HL-60/S4 treated with phorbol 12-myristate 13-acetate at 8.2 ng/mL for 4 days and 3 days (cell line): ENCODE data around the gene PEX10.
"Not testable (repeated sequence)": the region's sequence is repeated elsewhere in the genome, so short reads cannot be mapped to it uniquely, and the experiment has no call there.

Experiments
- in situ Hi-C: fragments of 300-500 bp; cut with MboI; formaldehyde crosslinking; loops from 2 replicates; pipeline ENCODE4 v1.15.0; 2022; ENCODE audit warnings: low sequenced_read_pairs

The PEX10 gene

DNA sequence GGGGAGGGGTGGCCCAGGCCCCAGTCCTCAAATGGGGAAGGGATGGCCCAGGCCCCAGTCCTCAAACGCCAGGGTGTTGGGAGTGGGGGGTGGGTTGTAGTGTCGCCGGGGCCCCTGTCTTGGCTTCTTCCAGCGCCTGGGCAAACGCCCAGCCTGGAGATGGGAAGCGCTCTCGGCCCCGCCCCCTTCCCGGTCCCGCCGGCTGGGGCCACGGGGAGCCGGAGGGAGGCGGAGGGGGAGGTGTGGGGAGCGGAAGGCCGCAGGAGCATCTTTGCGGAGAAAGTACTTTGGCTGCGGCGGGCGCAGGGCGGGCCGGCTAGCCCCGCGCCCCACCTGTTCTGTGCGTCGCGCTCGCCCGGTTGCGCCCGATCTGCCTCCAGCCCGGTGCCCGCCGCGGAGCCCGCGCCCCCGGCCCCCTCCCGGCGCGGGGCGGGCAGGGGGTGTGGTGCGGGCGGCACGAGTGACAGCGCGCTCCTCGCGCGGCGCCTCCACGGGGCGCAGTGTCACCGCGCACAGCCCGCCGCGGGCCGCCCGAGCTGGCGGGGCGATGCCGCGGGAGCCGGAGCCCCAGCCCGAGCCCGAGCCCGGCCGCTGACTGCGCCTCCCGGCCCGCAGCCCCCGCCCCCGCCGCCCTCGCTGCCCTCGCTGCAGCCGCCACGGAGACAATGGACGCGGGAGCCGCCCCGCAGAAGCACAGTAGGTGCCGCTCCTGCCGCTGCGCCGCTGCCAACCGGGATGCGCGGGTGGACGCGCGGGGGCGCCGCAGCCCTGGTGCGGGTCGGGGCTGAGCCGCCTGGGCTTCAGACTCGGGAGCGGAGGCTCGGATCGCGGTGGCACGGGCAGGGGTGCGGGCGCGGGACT lies 31.1 kb upstream of the PEX10 start:
- in situ Hi-C loops = no loop called here

DNA sequence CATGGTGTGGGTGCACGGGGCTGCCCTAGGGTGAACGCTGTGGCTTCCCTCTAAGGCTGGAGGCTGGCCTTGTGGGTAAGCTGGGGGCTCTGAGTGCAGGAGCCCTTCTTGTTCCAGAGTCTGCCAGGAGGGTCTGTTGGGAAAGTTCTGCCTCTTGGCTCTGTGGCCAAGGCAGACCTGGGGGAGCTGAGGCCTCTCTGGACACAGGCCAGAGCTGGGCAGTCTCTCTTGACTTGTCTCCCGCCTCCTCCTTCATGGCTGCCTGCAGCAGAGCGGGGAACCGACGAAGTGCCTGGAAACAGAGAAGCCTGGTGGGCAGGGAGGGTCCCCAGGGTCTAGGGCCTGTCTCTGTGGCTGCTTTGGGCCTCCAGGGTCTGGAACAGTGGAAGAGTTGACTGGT lies 30.3 kb upstream of the PEX10 start:
- in situ Hi-C loops = no loop called here

DNA sequence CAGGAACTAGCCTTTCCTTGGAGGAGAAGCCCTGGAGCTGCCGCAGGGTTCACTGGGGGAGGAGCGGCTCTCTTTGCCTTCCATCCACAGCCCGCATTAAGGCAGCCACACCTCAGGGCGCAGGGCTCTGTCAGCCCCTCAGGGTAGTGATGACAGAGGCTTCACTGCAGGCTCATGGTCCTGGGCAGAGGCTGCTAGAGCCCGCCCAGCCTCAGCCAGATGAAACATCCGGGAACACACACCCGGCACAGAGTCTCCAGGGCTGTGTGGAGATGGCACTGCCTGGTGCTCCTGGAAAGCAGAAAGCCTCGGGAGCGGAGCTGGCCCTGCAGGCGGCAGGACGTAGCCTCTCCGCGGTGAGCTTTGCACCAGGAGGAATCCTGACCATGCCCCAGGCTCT lies 29.4 kb upstream of the PEX10 start:
- in situ Hi-C loops = no loop called here

DNA sequence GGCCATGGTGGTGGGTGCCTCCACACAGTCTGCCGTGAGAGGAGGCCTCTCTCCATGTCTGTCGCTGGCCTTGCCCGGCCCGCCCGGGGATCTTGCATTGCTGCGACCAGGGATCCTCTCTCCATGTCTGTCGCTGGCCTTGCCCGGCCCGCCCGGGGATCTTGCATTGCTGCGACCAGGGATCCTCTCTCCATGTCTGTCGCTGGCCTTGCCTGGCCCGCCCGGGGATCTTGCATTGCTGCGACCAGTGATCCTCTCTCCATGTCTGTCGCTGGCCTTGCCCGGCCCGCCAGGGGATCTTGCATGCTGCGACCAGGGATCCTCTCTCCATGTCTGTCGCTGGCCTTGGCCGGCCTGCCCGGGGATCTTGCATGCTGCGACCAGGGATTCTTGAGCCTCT lies 28.0 kb upstream of the PEX10 start:
- in situ Hi-C loops = not testable (repeated sequence)

DNA sequence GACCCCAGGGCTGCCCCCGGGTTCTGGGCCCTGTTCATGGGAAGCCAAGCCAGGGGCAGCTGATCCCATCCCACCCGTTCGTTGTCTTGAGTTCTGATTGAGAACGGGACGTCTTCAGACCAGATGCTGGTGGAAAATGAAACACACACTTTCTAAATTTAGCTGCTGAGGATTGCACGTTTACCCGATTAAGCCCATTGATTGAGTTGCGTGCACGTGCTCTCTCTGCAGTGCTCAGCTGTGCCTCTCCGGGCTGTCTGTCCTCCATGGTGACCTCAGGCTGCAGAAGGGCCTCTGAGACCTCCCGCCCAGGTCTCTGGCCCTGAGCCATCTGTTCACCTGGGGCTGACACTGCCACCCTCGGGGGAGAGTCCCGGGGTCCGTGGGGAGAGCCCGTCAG lies 27.0 kb upstream of the PEX10 start:
- in situ Hi-C loops = no loop called here

DNA sequence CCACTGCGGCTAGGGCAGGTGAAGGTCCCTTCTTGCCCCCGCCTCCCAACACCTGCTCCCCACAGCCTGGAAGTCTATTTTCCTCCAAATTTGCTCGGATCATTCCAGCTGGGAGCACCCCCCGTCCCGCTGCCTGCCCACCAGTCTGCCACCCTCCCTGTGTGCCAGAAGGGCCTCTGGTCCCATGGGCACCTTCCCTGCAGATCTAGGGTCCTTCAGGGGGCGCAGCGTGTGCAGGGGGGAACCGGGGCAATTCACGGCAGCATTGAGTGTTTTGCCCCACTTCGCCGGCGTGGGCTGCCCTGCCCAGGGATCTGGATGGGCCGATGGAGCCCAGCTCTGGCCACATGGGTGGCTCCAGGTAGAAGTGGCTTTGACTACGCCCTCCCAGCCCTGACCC lies 26.3 kb upstream of the PEX10 start:
- in situ Hi-C loops = no loop called here

DNA sequence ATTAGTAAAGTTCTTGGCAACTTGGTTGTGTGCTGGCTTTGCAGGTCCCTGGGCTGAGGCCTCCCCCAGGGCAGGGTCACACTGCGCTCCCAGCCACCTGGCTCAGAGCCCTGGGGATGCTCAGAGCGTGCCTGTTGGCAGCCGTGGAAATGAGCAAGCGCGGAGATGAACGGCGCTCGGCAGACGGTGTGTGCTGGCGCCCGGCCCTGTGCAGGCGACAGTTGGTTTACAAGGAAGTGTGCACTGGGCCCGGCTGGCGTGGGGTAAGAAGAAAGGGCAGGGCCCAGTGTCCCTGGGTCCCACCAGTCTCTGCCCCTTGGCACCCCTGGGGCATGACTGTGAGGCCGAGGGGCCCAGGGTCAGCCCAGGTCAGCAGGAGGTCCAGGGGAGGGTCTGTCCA lies 25.7 kb upstream of the PEX10 start:
- in situ Hi-C loops = no loop called here

DNA sequence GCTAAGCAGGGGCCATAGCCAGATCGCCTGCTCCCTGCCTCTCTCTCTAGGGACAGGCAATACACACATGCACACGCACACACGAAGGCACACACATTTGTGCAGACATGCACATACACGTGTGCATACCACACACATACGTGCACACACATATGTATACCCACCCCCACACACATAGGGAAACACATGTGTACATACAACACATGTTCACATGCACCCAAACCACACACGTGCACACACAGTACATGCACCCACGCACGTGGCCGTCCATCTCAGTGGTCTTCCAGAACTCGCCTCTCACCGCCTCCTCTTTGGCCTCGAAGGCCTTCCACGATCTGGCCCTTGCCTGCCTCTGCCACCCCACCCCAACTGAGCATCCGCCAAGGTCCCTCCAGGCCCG lies 25.3 kb upstream of the PEX10 start:
- in situ Hi-C loops = no loop called here

DNA sequence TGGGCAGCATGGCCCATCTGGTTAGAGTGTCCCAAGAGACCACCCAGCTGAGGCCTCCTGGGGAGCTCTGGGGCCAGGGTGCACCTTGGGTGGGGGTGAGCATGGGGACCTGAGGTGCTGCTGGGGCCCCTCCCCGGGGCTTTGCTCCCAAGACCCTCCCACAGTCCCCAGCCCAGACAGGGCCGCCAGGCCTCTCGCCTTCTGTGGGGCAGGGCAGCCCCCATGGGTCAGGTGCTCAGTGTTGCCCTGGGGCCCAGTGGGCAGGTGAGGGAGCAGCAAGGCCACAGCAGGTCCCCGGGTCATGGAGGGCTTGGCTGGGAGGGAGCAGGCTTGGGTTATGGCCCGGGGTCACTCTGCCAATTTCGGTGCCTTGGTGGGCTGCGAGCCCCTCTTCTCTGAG lies 24.5 kb upstream of the PEX10 start:
- in situ Hi-C loops = no loop called here

DNA sequence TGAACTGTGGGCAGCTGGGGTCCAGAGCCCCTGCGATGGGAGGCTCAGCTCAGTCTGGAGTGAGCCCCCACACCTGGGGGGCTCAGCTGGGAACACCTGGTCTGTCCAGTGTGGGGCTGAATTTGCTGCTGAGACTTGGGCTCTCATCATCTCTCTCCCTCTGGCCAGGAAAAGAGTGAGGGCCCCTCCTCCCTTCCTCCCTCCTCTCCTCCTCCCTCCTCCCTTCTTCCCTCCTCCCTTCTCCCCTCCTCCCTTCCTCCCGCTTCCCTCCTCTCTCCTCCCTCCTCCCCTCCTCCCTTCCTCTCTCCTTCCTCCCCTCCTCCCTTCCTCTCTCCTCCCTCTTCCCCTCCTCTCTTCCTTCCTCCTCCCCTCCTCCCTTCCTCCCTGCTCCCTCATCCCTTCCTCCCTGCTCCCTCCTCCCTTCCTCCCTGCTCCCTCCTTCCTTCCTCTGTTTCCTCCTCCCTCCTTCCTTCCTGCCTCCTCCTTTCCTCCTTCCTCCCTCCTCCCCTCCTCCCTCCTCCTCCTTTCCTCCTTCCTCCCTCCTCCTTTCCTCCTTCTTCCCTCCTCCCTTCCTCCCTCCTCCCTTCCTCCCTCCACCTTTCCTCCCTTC lies 23.5 kb upstream of the PEX10 start:
- in situ Hi-C loops = no loop called here

DNA sequence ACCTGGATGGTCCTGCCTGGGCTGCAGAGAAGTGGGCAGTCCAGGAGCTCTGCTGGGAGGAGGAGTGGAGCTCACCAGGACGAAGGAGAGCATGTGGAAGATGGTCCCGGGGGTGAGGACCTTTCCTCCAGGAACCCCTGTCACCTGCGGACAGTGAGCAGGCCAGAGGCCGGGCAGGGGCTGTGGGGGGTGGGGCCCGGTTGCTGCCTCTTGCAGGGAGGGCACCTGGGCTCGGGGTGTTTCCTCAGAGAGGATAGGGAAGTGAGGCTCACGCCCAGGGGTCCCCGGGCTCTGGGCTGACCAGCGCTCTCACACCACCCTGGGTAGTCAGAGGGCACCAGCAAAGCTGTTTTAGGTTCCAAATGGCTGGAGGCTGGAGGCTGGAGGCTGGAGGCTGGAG lies 22.7 kb upstream of the PEX10 start:
- in situ Hi-C loops = no loop called here

DNA sequence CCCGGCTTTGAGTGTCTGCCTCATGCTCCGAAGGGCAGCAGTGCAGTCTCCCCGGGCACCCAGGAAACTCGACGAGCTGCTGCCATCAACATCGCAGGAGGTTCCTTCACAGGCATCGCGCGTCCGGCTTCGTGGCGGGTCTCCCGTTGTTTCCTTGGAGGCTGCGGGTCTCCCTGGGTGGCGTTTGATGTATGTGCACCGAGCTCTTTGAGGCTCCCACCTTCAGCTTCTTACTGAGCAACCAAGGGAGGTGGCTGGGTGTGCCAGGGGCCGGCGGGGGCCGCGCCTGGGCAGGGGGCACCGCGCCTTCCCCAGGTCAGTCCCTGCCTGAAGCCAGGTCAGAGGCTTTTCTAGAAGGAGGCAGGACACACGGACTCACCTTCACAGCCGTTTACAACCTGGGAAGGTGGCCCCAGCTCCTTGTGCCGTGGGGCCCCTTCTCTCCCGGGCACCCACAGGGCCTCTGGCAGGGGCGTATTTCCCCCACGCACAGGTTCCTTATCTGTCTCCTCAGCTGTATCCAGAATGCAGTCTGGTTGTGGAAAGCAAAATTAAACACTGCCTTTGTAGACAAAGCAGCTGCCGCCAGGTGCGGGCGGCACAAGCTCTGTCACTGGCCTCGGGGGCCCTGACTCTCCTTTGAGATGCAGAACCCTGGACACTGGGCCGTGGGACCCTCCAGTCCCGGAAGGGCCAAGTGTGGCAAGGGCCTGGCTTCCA lies 21.7 kb upstream of the PEX10 start:
- in situ Hi-C loops = no loop called here

DNA sequence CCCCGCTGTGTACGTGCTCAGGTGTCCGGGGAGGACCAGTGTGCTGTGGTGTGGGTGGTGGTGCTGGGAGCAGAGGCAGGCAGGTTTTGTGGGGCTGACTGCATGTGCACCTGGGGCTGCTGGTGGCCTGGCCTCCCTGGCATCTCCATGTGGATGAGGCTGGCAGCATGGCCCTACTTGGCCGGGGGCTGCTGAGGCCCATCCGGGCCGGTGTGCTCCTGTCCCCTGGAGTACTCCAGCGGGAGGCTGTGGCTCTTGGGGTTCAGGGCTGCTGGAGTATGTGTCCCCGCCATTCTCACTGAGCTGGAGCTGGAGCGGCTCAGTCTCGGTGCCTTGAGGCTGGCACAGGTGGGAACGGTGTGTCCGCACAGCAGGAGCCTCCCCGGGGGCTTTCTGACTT lies 20.8 kb upstream of the PEX10 start:
- in situ Hi-C loops = no loop called here

DNA sequence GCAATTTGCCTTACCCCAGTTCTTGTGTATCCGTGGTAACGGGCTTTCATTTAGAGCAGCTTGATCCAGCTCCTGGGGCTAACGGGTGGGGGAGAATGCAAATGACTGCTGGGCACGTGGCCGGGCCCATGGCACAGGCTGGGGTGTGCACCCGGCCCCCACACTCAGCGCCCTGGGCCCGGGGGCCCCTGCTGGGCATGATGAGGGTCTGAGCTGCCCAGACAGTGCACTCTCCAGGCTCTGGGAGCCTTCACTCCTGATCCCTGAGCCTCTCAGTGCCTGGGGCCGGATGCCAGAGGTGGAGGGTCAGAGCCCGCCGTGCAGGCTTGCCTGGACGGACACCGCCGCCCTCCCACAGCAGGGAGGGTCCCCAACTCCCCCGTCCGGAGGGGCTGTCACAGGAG lies 20.1 kb upstream of the PEX10 start:
- in situ Hi-C loops = no loop called here

DNA sequence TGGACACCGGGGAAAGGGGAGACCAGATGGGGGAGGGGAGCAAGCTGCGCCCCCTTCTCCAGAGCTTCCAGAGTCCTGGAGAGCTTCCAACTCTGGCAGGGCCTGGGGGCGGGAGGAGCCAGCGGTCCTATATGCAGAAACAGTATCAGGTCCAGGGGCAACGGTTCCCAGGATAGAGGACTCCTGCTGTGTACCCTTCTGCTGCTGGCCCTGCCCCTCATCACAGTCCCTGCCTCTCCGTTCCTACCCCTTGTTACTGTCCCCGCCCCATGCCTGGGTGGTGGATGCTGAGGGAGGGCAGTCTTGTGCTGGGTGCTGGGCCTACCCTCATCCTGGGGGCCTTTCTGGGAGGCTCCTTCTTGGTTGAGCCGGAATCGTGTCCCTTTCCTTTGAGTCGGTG lies 19.2 kb upstream of the PEX10 start:
- in situ Hi-C loops = no loop called here

DNA sequence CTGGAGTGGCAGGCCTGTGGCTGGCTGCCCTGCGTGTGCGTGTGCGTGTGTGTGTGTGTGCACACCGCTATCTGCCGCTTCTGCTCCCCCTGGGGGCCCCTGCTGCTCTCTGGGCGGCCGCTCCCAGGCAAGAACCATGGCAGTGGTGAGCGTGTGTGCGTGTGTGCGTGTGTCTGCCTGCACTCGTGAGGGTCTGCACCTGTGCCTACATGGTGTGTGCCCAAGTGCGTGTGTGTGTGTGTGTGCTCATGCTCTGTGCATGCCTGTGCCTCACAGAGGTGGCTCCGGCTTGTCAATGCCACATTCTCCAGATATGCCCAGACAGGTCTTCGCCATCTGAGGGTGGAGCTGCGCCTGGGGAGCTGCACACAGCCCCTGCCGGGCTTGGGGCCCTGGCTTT lies 18.7 kb upstream of the PEX10 start:
- in situ Hi-C loops = no loop called here

DNA sequence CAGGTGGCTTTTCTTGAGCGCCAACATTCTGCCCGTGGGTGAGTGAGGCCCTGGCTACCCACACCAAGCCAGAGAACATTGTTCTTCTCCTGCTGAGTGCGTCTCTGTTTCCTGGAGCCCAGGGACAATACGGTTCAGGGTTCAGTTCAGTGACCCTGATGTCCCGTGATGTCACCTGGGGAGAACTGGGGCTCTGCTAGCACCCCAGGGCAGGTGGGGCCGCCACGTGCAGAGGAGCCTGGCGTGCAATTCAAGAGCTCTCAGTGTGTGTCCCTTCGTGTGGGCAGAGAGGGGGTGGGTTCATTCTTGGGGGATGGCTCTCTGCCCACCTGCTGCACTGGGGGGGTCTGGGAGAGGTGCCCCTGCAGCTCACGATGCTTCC lies 18.2 kb upstream of the PEX10 start:
- in situ Hi-C loops = no loop called here

DNA sequence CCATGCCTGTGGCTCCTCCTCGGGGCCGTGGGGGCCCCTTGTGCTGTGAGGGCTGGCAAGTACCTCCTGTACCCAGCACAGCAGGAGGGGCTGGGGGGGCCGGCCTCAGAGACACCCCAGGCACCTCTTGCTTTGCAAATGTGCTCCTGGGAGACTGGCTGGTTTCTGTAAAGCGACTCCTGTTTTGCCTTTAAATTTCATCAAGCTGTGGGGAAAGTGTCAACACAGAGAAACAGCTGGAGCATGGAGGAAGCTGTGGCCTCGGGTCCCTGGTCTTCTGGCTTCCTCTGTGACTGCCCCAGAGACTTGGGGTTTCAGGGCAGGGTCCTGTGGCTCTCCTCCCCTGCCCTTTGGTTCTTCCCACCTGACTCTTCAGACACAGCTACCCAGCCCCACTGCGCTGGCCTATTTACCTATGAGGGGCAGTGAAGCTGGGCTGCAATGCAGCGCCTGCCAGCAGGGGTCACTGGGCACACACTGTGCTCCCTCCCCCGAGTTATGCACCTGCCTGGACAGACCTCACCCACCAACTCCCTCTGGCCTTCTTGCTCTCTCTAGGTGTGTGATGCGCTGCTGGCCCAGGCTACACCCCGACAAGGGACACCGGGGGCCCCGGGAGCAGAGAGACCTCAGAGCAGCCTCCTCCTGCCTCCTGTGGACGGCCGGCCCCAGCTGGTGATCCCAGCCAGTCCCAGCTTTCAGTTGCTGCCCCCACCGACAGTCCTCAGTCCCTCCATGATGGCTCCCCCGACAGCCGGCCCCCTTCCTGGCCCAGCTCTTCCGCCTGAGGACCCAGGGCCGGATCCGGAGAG lies 17.6 kb upstream of the PEX10 start:
- in situ Hi-C loops = no loop called here

DNA sequence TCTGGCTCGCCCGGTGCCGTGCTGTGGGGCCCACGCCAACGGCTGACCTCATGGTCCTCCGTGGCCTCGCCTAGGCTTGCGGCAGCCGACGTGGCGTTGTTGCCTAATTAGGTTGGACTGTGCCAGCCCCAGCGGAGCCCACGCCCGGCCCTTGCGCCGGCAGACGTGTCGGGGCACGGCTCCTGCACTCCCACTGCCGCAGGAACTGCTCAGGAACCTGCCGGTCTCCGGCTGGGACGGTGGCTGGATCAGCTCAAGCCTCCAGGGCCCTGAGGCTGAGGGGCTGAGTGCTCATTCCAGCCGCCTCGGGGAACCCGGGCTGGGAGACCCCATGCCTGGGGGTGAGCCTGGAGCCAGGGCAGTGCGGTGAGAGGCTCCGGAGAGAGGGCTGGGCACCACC lies 16.1 kb upstream of the PEX10 start:
- in situ Hi-C loops = no loop called here

DNA sequence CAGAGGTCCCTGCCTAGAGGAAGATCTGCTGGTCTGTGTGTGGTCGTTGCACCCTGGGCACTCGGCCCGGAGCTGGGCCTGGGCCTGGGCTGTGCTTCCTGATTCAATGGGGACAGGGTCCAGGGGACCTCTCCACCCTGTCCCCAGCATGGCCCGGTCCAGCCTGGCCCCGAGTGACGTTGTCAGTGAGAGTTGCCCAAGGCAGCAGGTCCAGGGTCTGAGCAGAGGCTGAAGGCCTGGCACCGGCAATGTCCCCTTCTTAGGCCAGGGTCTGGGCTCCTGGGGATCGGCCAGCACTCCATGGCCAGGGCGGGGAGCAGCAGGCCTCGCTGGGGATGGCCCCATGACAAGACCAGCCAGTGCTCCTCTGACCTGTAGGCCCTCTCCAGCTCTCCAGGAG lies 15.6 kb upstream of the PEX10 start:
- in situ Hi-C loops = no loop called here

DNA sequence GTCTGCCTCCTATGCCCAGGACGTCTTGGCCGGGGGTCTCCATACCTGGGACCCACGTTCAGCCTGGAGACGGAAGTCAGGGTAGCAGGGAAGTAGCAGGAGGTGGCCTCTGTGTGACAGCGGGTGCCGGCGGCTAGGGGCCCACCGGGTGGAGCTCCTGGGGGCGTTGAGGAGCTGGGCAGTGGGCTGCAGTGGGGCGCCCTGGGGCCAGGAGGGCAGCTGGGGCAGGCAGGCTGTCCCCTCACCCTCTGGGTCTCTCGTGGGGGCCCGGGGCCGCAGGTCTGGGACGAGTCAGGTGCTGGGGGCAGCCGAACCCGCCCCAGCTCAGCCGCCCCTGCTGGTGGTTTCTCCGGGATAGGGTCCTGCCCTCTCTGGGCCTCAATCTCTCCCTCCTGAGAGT lies 14.7 kb upstream of the PEX10 start:
- in situ Hi-C loops = no loop called here
